WTC11 (cell line): ENCODE measurements around the gene IQSEC1. TPM values are rescaled to one million over a fixed set of nuclear protein-coding genes. Genes with fewer than 3 reads are reported as not detected.

ENCODE experiments used
- ATAC-seq: fragments of 200-7000 bp; cut with Tn5 transposase; 2 replicates; pipeline ENCODE4 v1.10.0; 2021; ENCODE audit warnings: mild to moderate bottlenecking, moderate library complexity
- CTCF ChIA-PET: fragments of 300-600 bp; sonication (Branson Sonifier 250); formaldehyde crosslinking; loops from one replicate; lab custom pipeline; 2021; ENCODE audit warnings: antibody characterized with exemption; lab: Charles Lee
- POLR2A ChIA-PET: fragments of 350-600 bp; sonication (Branson Sonifier 250); formaldehyde crosslinking; loops from one replicate; lab custom pipeline; 2021; ENCODE audit warnings: antibody characterized with exemption; lab: Charles Lee
- DNase-seq: peaks from one replicate; pipeline ENCODE4 v3.0.0; 2021; ENCODE audit warnings: low spot score
- H3K27ac Mint-ChIP-seq: 2 replicates; pipeline ENCODE4 v1.8.0; 2021; ENCODE audit warnings: mixed read lengths
- H3K27me3 Mint-ChIP-seq: 2 replicates; pipeline ENCODE4 v1.8.0; 2021; ENCODE audit warnings: low read depth, mild to moderate bottlenecking, moderate library complexity, mixed read lengths
- H3K36me3 Mint-ChIP-seq: 2 replicates; pipeline ENCODE4 v1.8.0; 2021; ENCODE audit warnings: mixed read lengths
- H3K4me1 Mint-ChIP-seq: 2 replicates; pipeline ENCODE4 v1.8.0; 2022; ENCODE audit warnings: mixed read lengths
- H3K4me3 Mint-ChIP-seq: 2 replicates; pipeline ENCODE4 v1.8.0; 2021; ENCODE audit warnings: mild to moderate bottlenecking, moderate library complexity, mixed read lengths
- H3K9me3 Mint-ChIP-seq: 2 replicates; pipeline ENCODE4 v1.8.0; 2021; ENCODE audit warnings: mixed read lengths
- ERG ChIP-seq: fragments of 250-450 bp; sonication (Bioruptor Pico); IDR thresholded peaks from 2 replicates; pipeline ENCODE4 v1.8.0; 2021; ENCODE audit warnings: mild to moderate bottlenecking
- ETV6 ChIP-seq: sonication (generic); formaldehyde crosslinking; IDR thresholded peaks from 2 replicates; pipeline ENCODE4 v1.8.1; 2022; ENCODE audit warnings: mild to moderate bottlenecking, missing genetic modification reagents
- GABPB1 ChIP-seq: sonication (generic); formaldehyde crosslinking; IDR thresholded peaks from 2 replicates; pipeline ENCODE4 v1.8.1; 2023; ENCODE audit warnings: mild to moderate bottlenecking, missing genetic modification reagents
- GRHL2 ChIP-seq: fragments of 250-450 bp; sonication (Bioruptor Pico); IDR thresholded peaks from 2 replicates; pipeline ENCODE4 v1.8.0; 2022; ENCODE audit warnings: mild to moderate bottlenecking, moderate library complexity; ENCODE audit not compliant: insufficient replicate concordance, severe bottlenecking
- HMGA2 ChIP-seq: fragments of 250-450 bp; sonication (Bioruptor Pico); IDR thresholded peaks from 2 replicates; pipeline ENCODE4 v1.4.0; 2021; ENCODE audit warnings: mild to moderate bottlenecking, moderate library complexity
- PREB ChIP-seq: sonication (generic); formaldehyde crosslinking; IDR thresholded peaks from 2 replicates; pipeline ENCODE4 v1.8.1; 2022; ENCODE audit warnings: mild to moderate bottlenecking, missing genetic modification reagents, moderate library complexity, borderline replicate concordance
- SMAD3 ChIP-seq: sonication (generic); formaldehyde crosslinking; IDR thresholded peaks from 2 replicates; pipeline ENCODE4 v1.8.0; 2022; ENCODE audit warnings: missing genetic modification reagents, mild to moderate bottlenecking, borderline replicate concordance
- SMAD4 ChIP-seq: sonication (generic); formaldehyde crosslinking; IDR thresholded peaks from 2 replicates; pipeline ENCODE4 v1.8.0; 2022; ENCODE audit warnings: mild to moderate bottlenecking, missing genetic modification reagents
- SOX15 ChIP-seq: fragments of 250-450 bp; sonication (Bioruptor Pico); IDR thresholded peaks from 2 replicates; pipeline ENCODE4 v1.9.0; 2021; ENCODE audit warnings: mild to moderate bottlenecking
- TCF7 ChIP-seq: sonication (generic); formaldehyde crosslinking; IDR thresholded peaks from 2 replicates; pipeline ENCODE4 v1.8.0; 2022; ENCODE audit warnings: mild to moderate bottlenecking, low read depth, missing genetic modification reagents, moderate library complexity
- USF1 ChIP-seq: sonication (generic); formaldehyde crosslinking; IDR thresholded peaks from 2 replicates; pipeline ENCODE4 v1.8.0; 2022; ENCODE audit warnings: mild to moderate bottlenecking, missing genetic modification reagents
- USF2 ChIP-seq: sonication (generic); formaldehyde crosslinking; IDR thresholded peaks from 2 replicates; pipeline ENCODE4 v1.8.1; 2023; ENCODE audit warnings: mild to moderate bottlenecking, missing genetic modification reagents, moderate library complexity
- ZBTB43 ChIP-seq: sonication (generic); formaldehyde crosslinking; IDR thresholded peaks from 2 replicates; pipeline ENCODE4 v1.8.1; 2023; ENCODE audit warnings: mild to moderate bottlenecking, missing genetic modification reagents
- ZNF425 ChIP-seq: fragments of 250-450 bp; sonication (Bioruptor Pico); conservative IDR thresholded peaks from 2 replicates; pipeline ENCODE4 v1.9.0; 2021; ENCODE audit warnings: mild to moderate bottlenecking
- ZSCAN18 ChIP-seq: fragments of 250-450 bp; sonication (Bioruptor Pico); IDR thresholded peaks from 2 replicates; pipeline ENCODE4 v2.1.2; 2022; ENCODE audit warnings: mild to moderate bottlenecking, moderate library complexity
- total RNA-seq: library from RNA; stranded (reverse); gene quantifications from 3 replicates; pipeline ENCODE4 v1.2.3, GENCODE V29; 2021

IQSEC1 gene
- total RNA-seq, 1 experiment from 2014 or later, result 35.0 TPM

GRCh38 chr3:12992629-12993516 is 80.4 kb downstream of the IQSEC1 start (continued):
- TF ChIP-seq USF1, result peak; percentile 71
- no peak for TF ChIP-seq ERG (CRISPR knock-in tag)
- no peak for TF ChIP-seq ZNF425 (CRISPR knock-in tag)
- TF ChIP-seq ETV6 (CRISPR knock-in tag), result 0 out of 2 replicates have a peak, but pooled peaks have one; percentile 14
- TF ChIP-seq, all 79 proteins: peak for 3

GRCh38 chr3:12991861-12992281 is 81.4 kb downstream of the IQSEC1 start:
- POLR2A ChIA-PET, result interaction anchor here (1.3 kb wide), 1 partner anchor 488 kb away, joined by 4 read pairs; the partner anchor contains the start of gene HDAC11
- DNase-seq, result no peak
- no peak overlapping the region for H3K27ac Mint-ChIP-seq
- CTCF ChIA-PET, result interaction anchor here (0.6 to 1.6 kb wide), 3 partner anchors 100 to 322 kb away, joined by 3 to 5 read pairs (median 4); no protein-coding TSS in a partner anchor
- H3K4me3 Mint-ChIP-seq, result no peak overlapping the region
- H3K36me3 Mint-ChIP-seq, result peaks cover 7% of the 10 kb centered on the region
- H3K4me1 Mint-ChIP-seq, result peaks cover 23% of the 10 kb centered on the region
- ATAC-seq, result no peak
- H3K27me3 Mint-ChIP-seq, result peaks cover 6% of the 10 kb centered on the region
- TF ChIP-seq ZSCAN18 (CRISPR knock-in tag) (no peak), USF2 (CRISPR knock-in tag) (no peak), SMAD3 (CRISPR knock-in tag) (no peak), ETV6 (CRISPR knock-in tag) (no peak), TCF7 (CRISPR knock-in tag) (no peak), ZBTB43 (CRISPR knock-in tag) (no peak), GABPB1 (CRISPR knock-in tag) (no peak), HMGA2 (CRISPR knock-in tag) (no peak), GRHL2 (CRISPR knock-in tag) (no peak)
- H3K9me3 Mint-ChIP-seq, result peaks cover 8% of the 10 kb centered on the region

- no peak overlapping the region for H3K27ac Mint-ChIP-seq
- peaks cover 24% of the 10 kb centered on the region for H3K4me1 Mint-ChIP-seq
- H3K36me3 Mint-ChIP-seq, result peaks cover 7% of the 10 kb centered on the region
- ChIA-PET POLR2A (no interaction called here), CTCF (no interaction called here)
- peaks cover 8% of the 10 kb centered on the region for H3K9me3 Mint-ChIP-seq
- no peak for ATAC-seq
- no peak for DNase-seq
- H3K27me3 Mint-ChIP-seq, result peaks cover 6% of the 10 kb centered on the region
- H3K4me3 Mint-ChIP-seq, result no peak overlapping the region
- TF ChIP-seq ZSCAN18 (CRISPR knock-in tag), result no peak
- TF ChIP-seq SOX15 (CRISPR knock-in tag), result no peak
- TF ChIP-seq SMAD4 (CRISPR knock-in tag), result no peak
- no peak for TF ChIP-seq HMGA2 (CRISPR knock-in tag)
- no peak for TF ChIP-seq PREB
Observed at GRCh38 chr3:12991481-12991837, 81.8 kb downstream of the IQSEC1 start.
